SK-N-SH treated with all-trans-retinoic acid at 6 μM for 48 hours (cell line): ENCODE measurements around the gene DLG3.

Source experiments
- ATAC-seq: fragments of 200-7000 bp; cut with Tn5 transposase; 3 replicates; pipeline ENCODE4 v1.9.1; 2020; ENCODE audit warnings: mild to moderate bottlenecking, moderate library complexity
- BACH2 ChIP-seq: fragments of 250-450 bp; sonication (Bioruptor Pico); IDR thresholded peaks from 2 replicates; pipeline ENCODE4 v1.9.0; 2021; ENCODE audit warnings: mild to moderate bottlenecking, borderline replicate concordance
- CREB5 ChIP-seq: fragments of 250-450 bp; sonication (Bioruptor Pico); IDR thresholded peaks from 2 replicates; pipeline ENCODE4 v1.5.1; 2020; ENCODE audit warnings: low read depth, mild to moderate bottlenecking, moderate library complexity
- CSDC2 ChIP-seq: fragments of 250-450 bp; sonication (Bioruptor Pico); IDR thresholded peaks from 2 replicates; pipeline ENCODE4 v1.5.0; 2020; ENCODE audit warnings: mild to moderate bottlenecking, moderate library complexity
- CSRNP3 ChIP-seq: fragments of 250-450 bp; sonication (Bioruptor Pico); IDR thresholded peaks from 2 replicates; pipeline ENCODE4 v1.5.1; 2021; ENCODE audit warnings: mild to moderate bottlenecking, moderate library complexity
- GLIS3 ChIP-seq: fragments of 250-450 bp; sonication (Bioruptor Pico); IDR thresholded peaks from 2 replicates; pipeline ENCODE4 v1.5.0; 2020; ENCODE audit warnings: mild to moderate bottlenecking, moderate library complexity
- PATZ1 ChIP-seq: fragments of 250-450 bp; sonication (Bioruptor Pico); IDR thresholded peaks from 2 replicates; pipeline ENCODE4 v1.8.0; 2020; ENCODE audit warnings: mild to moderate bottlenecking, moderate library complexity, borderline replicate concordance
- POU6F1 ChIP-seq: fragments of 250-450 bp; sonication (Bioruptor Pico); IDR thresholded peaks from 2 replicates; pipeline ENCODE4 v1.8.0; 2021; ENCODE audit warnings: low read depth, mild to moderate bottlenecking, moderate library complexity, borderline replicate concordance
- PPARA ChIP-seq: fragments of 250-450 bp; sonication (Bioruptor Pico); IDR thresholded peaks from 2 replicates; pipeline ENCODE4 v1.5.0; 2020; ENCODE audit warnings: mild to moderate bottlenecking, borderline replicate concordance
- RARB ChIP-seq: fragments of 250-450 bp; sonication (Bioruptor Pico); IDR thresholded peaks from 2 replicates; pipeline ENCODE4 v1.8.0; 2021; ENCODE audit warnings: mild to moderate bottlenecking, moderate library complexity
- SNAI2 ChIP-seq: fragments of 250-450 bp; sonication (Bioruptor Pico); IDR thresholded peaks from 2 replicates; pipeline ENCODE4 v1.5.0; 2020; ENCODE audit warnings: mild to moderate bottlenecking, moderate library complexity
- TCF4 ChIP-seq: fragments of 250-450 bp; sonication (Bioruptor Pico); IDR thresholded peaks from 2 replicates; pipeline ENCODE4 v1.8.0; 2021; ENCODE audit warnings: mild to moderate bottlenecking, moderate library complexity, borderline replicate concordance
- TOX ChIP-seq: fragments of 250-450 bp; sonication (Bioruptor Pico); IDR thresholded peaks from 2 replicates; pipeline ENCODE4 v1.8.0; 2021; ENCODE audit warnings: mild to moderate bottlenecking, moderate library complexity, borderline replicate concordance
- TSHZ2 ChIP-seq: fragments of 250-450 bp; sonication (Bioruptor Pico); IDR thresholded peaks from 2 replicates; pipeline ENCODE4 v1.5.0; 2020; ENCODE audit warnings: mild to moderate bottlenecking, moderate library complexity
- ZC3H10 ChIP-seq: fragments of 250-450 bp; sonication (Bioruptor Pico); IDR thresholded peaks from 2 replicates; pipeline ENCODE4 v1.5.1; 2021; ENCODE audit warnings: mild to moderate bottlenecking, moderate library complexity
- ZFP3 ChIP-seq: fragments of 250-450 bp; sonication (Bioruptor Pico); IDR thresholded peaks from 2 replicates; pipeline ENCODE4 v1.5.0; 2020; ENCODE audit warnings: mild to moderate bottlenecking, moderate library complexity
- ZFP30 ChIP-seq: fragments of 450-650 bp; formaldehyde crosslinking; IDR thresholded peaks from 2 replicates; pipeline ENCODE4 v1.5.0; 2022; ENCODE audit warnings: mild to moderate bottlenecking, moderate library complexity
- ZNF565 ChIP-seq: fragments of 450-650 bp; formaldehyde crosslinking; conservative IDR thresholded peaks from 2 replicates; pipeline ENCODE4 v1.5.0; 2020; ENCODE audit warnings: low read depth, mild to moderate bottlenecking, moderate library complexity
- ZNF70 ChIP-seq: fragments of 450-650 bp; formaldehyde crosslinking; IDR thresholded peaks from 2 replicates; pipeline ENCODE4 v1.5.0; 2020; ENCODE audit warnings: mild to moderate bottlenecking, moderate library complexity
- ZNF8 ChIP-seq: fragments of 450-650 bp; formaldehyde crosslinking; IDR thresholded peaks from 2 replicates; pipeline ENCODE4 v1.5.0; 2020; ENCODE audit warnings: mild to moderate bottlenecking, moderate library complexity

Gene DLG3

GRCh38 chrX:70549429-70549828 lies 104.8 kb downstream of the DLG3 start:
- TF ChIP-seq ZFP3 (CRISPR knock-in tag): no peak
- no peak for TF ChIP-seq ZC3H10 (CRISPR knock-in tag)
- TF ChIP-seq ZFP30 (CRISPR knock-in tag): no peak
- TF ChIP-seq, all 23 proteins: peak for 0
- ATAC-seq: no peak

GRCh38 chrX:70552130-70552704 lies 107.6 kb downstream of the DLG3 start:
- ATAC-seq: no peak
- TF ChIP-seq CREB5 (CRISPR knock-in tag): no peak
- TF ChIP-seq TOX (CRISPR knock-in tag): no peak
- TF ChIP-seq TCF4 (CRISPR knock-in tag): no peak
- TF ChIP-seq RARB (CRISPR knock-in tag): no peak

- no peak for ATAC-seq
- TF ChIP-seq GLIS3 (CRISPR knock-in tag): no peak
- TF ChIP-seq PATZ1 (CRISPR knock-in tag): no peak
- no peak for TF ChIP-seq ZC3H10 (CRISPR knock-in tag)
- no peak for TF ChIP-seq CSDC2 (CRISPR knock-in tag)
- no peak for TF ChIP-seq PPARA
- TF ChIP-seq TSHZ2: no peak
- TF ChIP-seq TCF4 (CRISPR knock-in tag): no peak
- no peak for TF ChIP-seq SNAI2 (CRISPR knock-in tag)
- no peak for TF ChIP-seq TOX (CRISPR knock-in tag)
- no peak for TF ChIP-seq CSRNP3 (CRISPR knock-in tag)
- no peak for TF ChIP-seq ZNF8
- TF ChIP-seq ZFP30 (CRISPR knock-in tag): no peak
- no peak for TF ChIP-seq ZNF70
- no peak for TF ChIP-seq RARB (CRISPR knock-in tag)
- no peak for TF ChIP-seq ZNF565 (CRISPR knock-in tag)
- TF ChIP-seq POU6F1 (CRISPR knock-in tag): no peak
- TF ChIP-seq, all 23 proteins: peak for 0
Observed at GRCh38 chrX:70553516-70553915, 108.9 kb downstream of the DLG3 start.

GRCh38 chrX:70554081-70554480 lies 109.4 kb downstream of the DLG3 start:
- TF ChIP-seq ZNF70: no peak
- no peak for TF ChIP-seq ZFP3 (CRISPR knock-in tag)
- no peak for TF ChIP-seq TOX (CRISPR knock-in tag)
- TF ChIP-seq BACH2 (CRISPR knock-in tag): no peak
- no peak for TF ChIP-seq PATZ1 (CRISPR knock-in tag)
- no peak for TF ChIP-seq POU6F1 (CRISPR knock-in tag)
- no peak for TF ChIP-seq ZFP30 (CRISPR knock-in tag)
- no peak for TF ChIP-seq ZNF565 (CRISPR knock-in tag)
- no peak for TF ChIP-seq CSDC2 (CRISPR knock-in tag)
- TF ChIP-seq ZC3H10 (CRISPR knock-in tag): no peak
- ATAC-seq: no peak
